Neural progenitor cell (in vitro differentiated cells): ENCODE results near the gene MTFR1L.

ENCODE experiments used
- EZH2phosphoT487 ChIP-seq: fragments of 200-600 bp; sonication (generic); IDR thresholded peaks from 2 replicates; pipeline ENCODE4 v1.6.1; 2017; ENCODE audit warnings: antibody characterized with exemption
- TF ChIP-seq, protein P1 (sequence below): fragments of 200-600 bp; sonication (generic); IDR thresholded peaks from 2 replicates; pipeline ENCODE4 v1.5.1; 2017; ENCODE audit warnings: antibody characterized with exemption, mild to moderate bottlenecking

GRCh38 chr1:25862785-25863485 is 43.2 kb downstream of the MTFR1L start:
- TF ChIP-seq, protein P1, sequence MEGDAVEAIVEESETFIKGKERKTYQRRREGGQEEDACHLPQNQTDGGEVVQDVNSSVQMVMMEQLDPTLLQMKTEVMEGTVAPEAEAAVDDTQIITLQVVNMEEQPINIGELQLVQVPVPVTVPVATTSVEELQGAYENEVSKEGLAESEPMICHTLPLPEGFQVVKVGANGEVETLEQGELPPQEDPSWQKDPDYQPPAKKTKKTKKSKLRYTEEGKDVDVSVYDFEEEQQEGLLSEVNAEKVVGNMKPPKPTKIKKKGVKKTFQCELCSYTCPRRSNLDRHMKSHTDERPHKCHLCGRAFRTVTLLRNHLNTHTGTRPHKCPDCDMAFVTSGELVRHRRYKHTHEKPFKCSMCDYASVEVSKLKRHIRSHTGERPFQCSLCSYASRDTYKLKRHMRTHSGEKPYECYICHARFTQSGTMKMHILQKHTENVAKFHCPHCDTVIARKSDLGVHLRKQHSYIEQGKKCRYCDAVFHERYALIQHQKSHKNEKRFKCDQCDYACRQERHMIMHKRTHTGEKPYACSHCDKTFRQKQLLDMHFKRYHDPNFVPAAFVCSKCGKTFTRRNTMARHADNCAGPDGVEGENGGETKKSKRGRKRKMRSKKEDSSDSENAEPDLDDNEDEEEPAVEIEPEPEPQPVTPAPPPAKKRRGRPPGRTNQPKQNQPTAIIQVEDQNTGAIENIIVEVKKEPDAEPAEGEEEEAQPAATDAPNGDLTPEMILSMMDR: no peak
- no peak for TF ChIP-seq EZH2phosphoT487
